Measurements from ENCODE around the gene TMPRSS9.
"Not testable (repeated sequence)": the region's sequence is repeated elsewhere in the genome, so short reads cannot be mapped to it uniquely, and the experiment has no call there.

TMPRSS9 gene

DNA sequence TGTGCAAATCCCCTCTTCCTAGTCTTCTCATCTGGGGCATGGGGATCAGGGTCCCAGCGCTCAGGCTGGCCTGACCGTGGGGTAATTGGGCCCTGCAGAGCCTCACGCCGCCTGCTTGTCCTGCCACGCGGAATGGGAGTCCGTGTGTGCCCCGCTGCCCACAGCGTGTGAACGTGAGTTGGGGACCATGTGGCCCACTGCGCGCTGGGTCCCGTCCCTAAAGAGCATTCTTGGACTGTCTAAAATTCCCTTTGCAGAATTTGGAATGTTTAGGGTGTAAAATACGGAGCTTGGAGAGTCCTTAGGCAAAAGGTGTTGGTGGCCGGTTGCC lies 2.9 kb downstream of the TMPRSS9 start:
- no peak for FAIRE-seq

DNA sequence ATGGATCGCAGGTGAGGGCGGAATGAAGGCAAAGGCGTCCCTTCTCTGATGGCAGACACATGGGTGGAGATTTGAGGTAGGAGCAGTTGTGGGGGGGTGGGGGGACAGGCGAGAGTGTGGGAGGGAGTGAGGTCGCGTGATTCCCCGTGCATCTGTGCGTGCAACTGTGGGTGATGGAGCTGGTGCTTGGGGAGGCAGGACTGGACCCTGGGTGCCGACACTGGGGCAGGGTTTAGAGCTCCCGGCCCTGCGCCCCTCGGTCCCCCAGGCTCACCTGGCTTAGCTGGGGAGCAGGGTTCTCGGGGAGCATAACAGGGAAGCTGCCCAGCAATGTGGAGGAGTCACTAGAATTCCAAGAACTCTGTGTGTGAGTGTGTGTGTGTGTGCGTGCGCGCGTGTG lies 3.4 kb downstream of the TMPRSS9 start:
- FAIRE-seq: no peak

DNA sequence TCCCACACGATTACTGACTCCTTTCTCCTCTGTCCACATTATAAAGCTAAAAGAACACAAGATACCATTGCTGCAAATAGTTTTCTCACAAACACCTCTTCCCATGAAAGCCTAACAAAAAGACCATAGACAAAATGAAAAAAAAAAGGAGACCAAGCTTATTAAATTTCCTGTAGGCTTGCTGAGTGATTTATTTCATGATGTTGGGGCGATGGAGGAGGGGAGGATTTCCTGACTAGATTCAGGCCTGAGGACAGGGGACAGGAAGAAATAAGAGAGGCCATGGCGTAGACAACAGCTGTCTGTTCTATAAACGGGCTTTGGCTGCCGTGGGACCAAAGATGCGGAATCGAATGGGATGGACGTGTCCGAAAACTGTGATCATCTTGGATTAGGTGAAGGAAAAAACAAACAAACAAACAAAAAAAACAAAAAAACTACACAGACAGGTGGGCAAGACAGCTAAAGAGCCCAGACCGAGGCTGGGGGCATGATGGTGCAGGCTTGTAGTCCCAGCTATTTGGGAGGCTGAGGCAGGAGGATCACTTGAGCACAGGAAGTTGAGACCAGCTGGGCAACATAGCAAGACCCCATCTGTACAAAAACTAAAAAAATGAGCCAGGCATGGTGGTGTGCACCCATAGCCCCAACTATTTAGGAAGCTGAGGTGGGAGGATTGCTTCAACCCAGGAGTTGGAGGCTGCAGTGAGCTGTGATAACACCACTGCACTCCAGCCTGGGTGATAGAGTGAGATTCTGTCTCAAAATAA lies 5.3 kb downstream of the TMPRSS9 start:
- no peak for FAIRE-seq

DNA sequence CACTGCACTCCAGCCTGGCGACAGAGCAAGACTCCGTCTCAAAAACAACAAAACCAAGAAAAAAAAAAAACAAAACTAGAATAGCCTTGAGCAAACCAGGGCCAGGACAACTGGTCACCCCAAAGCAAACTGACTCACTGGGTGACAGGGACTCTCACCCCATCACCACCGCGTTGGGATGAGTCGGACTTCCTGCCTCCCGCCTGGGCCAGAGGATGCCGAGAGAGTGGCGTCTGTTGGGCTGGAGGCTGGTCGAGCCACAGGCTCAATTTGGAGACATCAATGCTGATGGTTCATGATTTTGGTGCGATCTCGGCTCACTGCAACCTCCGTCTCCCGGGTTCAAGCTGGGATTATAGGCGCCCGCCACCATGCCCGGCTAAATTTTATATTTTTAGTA lies 11.6 kb downstream of the TMPRSS9 start:
- FAIRE-seq: no peak

DNA sequence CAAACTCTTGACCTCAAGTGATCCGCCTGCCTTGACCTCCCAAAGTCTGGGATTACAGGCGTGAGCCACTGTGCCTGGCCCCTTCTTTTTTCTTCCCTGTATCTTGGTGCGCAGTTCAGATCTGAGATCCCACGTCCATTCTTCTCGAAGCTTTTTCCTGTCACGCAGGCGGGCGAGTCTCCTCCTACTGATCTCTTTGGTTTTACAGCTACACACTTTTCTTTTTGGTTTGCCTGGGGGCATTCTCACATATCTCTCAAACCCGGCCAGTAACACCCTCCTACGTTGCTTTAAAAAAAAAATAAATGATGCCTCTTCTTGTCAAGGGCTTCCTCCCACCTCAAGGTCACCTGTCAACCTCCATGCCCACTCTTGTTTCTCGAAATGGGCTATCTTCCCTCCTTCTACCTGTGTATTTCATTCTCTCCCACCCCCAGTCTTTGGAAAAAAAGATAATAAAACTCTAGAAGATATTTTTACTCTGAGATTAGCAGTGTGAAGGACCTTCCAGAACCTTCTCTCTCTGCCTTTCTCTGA lies 12.1 kb downstream of the TMPRSS9 start:
- no peak for FAIRE-seq

DNA sequence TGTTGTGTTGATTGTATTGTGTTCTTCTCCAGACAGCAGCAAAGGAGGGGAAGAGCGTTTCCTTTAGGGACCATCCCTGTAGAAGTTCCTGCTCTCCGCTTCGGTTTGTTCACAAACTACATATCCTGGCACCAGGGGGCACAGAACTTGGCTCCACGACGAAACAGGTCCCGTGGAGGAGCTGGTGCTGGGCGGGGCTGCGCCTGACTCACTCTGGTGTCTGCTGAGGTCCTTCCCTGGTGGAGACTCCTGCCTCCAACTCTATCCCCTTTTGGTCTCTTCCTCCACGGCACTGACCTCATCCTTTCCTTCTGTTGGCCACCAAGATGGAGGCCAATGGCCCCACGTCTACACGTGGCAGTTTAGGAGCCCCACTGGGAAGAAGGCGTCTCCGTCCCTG lies 14.7 kb downstream of the TMPRSS9 start:
- FAIRE-seq: no peak

DNA sequence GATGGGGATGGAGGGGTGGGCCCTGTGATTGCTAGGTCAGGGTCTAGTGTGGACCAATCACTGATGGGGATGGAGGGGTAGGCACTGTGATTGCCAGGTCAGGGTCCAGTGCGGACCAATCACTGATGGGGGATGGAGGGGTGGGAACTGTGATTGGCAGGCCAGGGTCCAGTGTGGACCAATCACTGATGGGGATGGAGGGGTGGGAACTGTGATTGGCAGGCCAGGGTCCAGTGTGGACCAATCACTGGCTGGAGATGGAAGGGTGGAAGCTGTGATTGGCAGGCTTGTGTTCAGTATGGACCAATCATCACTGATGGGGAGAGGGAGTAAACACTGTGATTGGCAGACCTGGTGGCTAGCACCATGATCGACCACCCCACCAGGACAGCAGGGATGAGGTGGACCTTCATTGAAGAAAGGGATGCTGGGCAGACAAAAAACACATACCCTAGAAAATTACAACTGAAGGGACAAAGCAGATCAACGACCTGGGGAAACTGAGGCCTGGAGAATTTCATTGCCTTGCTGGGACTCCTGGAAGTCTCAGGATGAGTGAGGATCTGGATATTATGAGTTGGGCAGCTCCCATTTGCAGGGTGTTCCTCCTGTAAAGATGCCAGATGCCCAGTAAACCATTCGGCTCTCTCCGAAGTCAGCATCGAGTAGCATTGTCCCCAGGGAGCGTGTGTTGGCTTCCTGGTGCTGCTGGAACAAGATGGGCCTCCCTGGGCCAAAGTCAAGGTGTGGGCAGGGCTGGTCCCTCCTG lies 15.5 kb downstream of the TMPRSS9 start:
- FAIRE-seq: no peak

DNA sequence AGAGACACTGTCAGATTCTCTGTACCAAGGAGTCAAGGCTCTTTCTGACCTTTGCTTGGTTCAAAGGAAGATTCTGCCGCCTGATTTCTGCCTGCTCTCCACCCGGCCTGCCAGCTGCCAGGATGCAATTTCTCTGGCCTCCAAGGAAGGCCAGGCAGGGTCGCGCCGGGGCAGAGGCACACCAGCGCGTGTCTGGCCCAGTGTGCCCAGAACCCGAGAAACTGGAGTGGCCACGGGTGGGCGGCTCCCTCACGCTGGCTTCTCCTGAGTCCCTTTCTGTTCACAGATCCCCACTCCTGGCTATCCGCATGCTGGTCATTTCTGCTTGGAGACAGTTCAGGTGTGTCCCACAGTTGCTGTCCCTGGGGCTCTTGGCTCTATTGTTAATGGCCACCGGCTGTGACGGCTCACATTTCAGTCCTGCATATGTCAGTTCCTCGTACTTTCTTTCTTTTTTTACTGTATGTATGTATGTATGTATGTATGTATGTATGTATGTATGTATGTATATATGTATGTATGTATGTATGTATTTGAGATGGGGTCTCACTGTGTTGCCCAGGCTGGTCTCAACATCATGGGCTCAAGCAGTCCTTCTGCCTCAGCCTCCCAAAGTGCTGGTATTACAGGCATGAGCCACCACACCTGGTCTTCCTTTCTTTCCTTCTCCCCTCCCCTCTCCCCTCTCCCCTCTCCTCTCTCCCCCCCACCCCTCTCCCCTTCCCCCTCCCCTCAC lies 16.9 kb downstream of the TMPRSS9 start:
- no peak for FAIRE-seq

DNA sequence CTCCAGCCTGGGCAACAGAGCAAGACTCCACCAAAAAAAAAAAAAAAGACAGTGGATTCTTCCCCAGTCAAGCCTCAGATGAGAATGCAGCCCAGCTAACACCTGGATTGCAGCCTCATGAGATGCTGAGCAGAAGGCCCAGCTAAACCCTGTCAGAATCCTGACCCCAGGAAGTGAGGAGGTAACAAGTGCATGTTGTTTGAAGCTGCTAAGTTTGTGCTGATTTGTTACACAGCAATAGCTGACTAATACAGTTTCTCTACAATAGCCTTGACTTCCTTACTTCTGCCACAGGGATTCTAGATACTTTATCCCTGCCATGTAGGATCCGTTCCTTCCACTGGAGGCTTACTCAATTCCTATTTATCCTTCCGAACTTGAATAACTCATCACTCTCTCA lies 20.5 kb downstream of the TMPRSS9 start:
- FAIRE-seq: no peak

DNA sequence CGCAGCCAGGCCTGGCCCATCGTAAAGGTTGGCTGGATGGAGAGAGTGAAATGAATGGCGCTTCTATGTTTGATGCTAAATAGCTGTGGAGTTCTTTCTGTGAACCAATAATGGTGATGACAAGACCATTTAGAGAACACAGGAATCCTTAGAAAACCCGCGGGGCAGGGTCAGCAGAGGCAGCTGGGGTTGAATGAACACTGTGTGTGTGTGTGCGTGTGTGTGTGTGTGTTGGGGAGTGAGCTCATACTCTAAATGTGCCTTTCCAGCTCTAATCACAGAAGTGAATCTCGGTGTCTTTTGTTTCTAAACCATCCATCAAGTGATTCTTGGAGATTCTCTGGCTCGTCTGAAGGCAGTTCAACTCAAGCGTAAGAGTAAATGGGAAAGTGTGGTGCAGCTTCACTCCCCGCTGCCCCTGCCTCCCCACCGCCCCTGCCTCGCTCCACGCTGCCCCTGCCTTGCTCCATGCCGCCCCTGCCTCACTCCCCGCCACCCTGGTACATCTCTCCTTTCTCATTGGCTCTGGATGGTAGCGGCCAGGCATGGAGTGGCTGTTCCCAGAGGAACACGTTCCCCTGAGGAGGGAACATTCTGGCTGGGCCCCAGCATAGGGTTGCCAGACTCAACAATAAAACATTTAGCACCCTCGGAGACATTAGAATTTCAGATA lies 21.2 kb downstream of the TMPRSS9 start:
- no peak for FAIRE-seq

DNA sequence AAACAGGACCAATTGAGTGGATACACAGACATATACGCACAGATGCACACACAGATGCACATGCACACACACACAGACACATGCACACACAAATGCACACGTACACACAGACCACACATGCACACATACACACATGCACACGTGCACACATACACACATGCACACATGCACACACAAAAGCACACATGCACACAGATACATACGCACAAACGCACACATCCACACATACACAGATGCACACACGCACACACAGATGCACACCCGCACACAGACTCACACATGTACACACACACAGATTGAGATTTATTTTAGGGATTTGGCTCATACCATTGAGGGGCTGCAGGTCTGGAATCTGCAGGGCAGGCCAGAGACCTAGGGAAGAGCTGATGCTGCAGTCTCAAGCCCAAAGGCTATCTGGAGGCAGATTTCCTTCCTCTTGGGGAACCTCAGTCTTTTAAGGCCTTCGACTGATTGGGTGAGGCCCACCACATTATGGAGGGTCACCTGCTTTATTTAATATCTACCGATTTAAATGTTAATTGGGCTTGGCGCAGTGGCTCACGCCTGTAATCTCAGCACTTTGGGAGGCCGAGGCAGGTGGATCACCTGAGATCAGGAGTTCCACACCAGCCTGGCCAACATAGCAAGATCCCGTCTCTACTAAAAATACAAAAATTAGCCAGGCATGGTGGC lies 22.6 kb downstream of the TMPRSS9 start:
- FAIRE-seq: no peak

DNA sequence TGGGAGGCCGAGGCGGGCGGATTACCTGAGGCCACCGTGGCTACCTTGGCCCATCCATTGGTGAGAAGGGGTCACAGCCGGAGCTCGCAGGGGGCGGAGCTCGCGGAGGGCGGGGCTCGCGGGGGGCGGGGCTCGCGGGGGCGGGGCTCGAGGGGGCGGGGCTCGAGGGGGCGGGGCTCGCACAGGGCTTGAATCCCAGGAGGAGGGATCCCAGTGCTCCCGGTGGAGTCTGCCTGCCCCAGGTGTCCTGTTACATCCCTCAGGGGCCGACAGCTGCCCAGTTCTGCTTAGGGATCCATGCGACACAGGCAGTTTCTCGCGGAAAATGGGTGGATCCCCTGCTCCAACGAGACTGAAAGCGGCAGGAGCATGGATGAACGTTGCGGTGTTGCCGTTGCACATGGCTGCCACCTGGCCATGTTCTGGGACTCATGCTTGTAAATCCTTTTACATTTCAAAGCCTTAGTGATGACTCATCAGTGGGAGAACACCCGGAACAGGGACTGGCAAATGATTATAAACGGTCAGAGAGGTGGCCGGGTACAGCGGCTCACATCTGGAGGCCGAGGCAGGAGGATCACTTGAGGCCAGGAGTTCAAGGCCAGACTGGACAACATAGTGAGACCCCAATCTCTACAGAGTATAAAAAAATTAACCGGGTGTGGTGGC lies 25.1 kb downstream of the TMPRSS9 start:
- FAIRE-seq: no peak

DNA sequence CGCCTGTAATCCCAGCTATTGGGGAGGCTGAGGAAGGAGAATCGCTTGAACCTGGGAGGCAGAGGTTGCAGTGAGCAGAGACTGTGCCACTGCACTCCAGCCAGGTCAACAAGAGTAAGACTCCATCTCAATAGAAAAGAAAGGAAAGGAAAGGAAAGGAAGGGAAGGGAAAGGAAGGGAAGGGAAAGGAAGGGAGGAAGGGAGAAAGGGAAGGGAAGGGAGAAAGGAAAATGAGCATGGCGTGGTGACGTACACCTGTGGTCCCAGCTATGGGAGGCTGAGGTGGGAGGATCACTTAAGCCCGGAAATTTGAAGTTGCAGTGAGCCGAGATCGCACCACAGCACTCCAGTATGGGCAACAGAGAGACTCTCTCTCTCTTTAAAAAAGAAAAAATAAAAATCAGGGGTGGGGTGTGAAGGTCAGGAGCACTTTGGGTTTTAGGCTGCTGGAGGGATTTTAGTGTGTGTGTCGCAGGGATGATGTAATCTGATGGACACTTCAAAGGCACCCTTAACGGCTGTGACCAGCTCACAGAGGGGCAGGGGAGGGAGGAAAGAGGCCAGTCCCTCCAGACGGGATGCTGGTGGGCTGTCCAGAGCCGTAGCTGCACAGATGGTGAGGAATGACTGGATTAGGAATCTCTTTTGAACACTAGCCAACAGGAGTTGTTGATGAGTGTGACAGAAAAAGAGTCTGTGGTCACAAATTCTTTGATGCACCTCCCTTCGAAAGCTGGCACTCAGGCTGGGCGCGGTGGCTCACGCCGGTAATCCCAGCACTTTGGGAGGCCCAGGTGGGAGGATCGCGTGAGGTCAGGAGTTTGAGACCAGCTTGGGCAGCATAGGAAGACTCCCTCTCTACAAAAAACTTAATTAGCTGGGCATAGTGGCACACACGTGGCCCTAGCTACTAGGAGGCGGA lies 27.6 kb downstream of the TMPRSS9 start:
- no peak for FAIRE-seq

DNA sequence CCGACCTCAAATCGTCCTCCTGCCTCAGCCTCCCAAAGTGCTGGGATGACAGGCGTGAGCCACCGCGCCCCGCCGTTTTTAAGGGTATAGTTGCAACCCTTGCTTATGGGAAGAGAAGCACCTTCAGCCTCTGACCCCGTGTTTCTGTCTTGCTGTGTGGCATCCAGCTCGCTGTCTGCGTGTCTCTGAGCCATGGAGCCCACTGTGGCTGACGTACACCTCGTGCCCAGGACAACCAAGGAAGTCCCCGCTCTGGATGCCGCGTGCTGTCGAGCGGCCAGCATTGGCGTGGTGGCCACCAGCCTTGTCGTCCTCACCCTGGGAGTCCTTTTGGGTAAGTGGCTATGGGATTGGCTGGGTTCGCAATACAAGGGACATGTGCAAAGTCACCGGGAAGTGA lies 29.5 kb downstream of the TMPRSS9 start:
- no peak for FAIRE-seq

DNA sequence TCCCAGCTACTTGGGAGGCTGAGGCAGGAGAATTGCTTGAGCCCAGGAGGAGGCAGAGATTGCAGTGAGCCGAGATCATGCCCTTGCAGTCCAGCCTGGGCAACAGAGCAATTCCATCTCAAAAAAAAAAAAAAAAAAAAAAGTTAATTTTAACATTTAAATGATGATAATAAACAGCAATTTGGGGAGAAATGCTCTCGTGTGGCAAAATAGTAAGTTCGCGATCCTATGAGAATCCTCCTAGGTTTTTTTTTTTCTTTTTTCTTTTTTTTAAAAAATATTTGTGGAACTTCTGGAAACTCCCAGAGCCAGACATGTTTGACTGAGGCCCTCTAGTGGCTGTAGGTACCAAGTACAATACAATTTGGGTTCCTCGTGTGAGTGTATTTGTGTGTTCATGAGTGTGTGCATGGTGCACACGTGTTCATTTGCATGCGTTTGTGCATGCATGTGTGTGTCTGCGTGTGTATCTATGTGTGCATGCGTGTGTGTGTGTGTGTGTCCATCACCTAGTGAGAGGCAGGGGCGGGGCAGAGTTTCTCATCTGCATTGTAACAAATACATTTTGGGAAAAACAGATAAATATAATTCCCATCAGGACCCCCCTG lies 31.2 kb downstream of the TMPRSS9 start:
- FAIRE-seq: peak; percentile 67

DNA sequence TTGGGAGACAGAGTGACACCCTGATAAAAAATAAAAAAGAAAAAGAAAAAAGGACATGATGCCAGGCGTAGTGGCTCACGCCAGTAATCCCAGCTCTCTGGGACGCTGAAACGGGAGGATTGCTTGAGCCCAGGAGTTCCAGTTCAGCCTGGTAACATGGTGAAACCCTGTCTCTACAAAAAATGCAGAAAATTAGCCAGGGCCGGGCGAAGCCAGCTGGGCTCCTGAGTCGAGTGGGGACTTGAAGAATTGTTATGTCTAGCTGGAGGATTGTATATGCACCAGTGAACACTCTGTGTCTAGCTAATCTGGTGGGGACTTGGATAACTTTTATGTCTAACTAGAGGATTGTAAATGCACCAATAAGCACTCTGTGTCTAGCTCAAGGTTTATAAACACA lies 32.3 kb downstream of the TMPRSS9 start:
- no peak for FAIRE-seq

DNA sequence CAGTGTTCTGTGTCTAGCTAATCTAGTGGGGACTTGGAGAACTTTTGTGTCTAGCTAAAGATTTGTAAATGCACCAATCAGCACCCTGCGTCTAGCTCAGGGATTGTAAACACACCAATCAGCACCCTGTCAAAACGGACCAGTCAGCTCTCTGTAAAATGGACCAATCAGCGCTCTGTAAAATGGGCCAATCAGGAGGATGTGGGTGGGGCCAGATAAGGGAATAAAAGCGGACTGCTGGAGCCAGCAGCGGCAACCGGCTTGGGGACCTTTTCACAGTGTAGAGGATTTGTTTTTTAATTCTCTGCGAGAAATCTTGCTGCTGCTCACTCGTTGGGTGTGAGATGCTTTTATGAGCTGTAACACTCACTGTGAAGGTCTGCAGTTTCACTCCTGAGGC lies 32.8 kb downstream of the TMPRSS9 start:
- not testable (repeated sequence) for FAIRE-seq

DNA sequence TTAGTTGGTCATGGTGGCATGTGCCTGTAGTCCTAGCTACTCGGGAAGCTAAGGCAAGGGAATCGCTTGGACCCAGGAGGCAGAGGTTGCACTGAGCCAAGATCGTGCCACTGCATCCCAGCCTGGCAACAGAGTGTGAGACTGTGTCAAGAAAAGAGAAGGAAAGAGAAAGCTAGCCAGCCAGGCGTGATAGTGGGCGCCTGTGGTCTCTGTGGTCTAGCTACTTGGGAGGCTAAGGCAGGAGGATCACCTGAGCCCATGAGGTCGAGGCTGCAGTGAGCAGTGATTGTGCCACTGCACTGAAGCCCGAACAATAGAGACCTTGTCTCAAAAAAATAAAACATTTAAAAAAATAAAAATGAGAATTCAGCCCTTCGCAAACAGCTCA lies 34.0 kb downstream of the TMPRSS9 start:
- no peak for FAIRE-seq

DNA sequence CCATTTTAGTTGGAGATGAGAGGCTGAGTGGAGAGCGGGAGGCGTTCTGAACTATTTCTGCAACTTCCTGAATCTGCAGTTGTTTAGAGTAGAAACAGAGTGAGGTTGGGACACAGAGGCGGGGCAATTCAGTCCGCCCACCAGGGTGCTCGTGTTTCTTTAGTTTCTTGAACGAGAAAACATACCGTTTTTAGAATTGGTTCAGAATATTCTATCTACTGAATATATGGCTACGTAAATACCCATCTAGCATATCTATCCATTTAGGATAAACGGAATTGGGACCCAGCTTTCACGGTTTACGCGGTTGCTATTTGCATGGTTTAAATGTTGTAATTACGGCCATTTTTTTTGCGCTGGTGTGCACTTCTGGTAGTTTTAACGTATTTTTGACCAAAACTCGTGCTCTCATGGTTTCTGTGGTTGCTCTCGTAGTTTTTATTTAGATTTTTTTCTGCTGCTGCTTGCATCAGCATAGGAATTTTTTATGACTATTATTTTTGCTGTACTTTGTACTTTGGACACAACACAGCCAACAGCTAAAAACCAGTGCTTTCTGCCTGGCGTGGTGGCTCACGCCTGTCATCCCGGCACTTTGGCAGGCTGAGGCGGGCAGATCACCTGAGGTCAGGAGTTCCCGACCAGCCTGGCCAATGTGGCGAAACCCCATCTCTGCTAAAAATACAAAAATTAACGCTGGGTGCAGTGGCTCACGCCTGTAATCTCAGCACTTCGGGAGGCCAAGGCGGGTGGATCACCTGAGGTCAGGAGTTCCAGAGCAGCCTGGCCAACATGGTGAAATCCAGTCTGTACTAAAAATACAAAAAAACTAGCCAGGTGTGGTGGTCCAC lies 34.6 kb downstream of the TMPRSS9 start:
- FAIRE-seq: no peak

Measured in A204.1 (cell line).